Mesangial cell (primary cell): ENCODE measurements around the gene MAFB. TPM values are rescaled to one million over a fixed set of nuclear protein-coding genes. Genes with fewer than 3 reads are reported as not detected.

ENCODE experiments used
- total RNA-seq: library from RNA; depleted of rRNA; stranded (reverse); fragments of >200 nt; gene quantifications from 2 replicates; pipeline ENCODE4 v1.2.3, GENCODE V29; 2015

The MAFB gene
- total RNA-seq = 0.33 and 1.1 TPM in 2 replicates

GRCh38 chr20:40689100-40689942 lies at the start of gene MAFB:
TSS of gene MAFB (minus strand) at chr20:40689236. CDS start at chr20:40688850, 386 bp downstream.

